Measurements from ENCODE around the gene RUFY3. TPM values are rescaled to one million over a fixed set of nuclear protein-coding genes. Genes with fewer than 3 reads are reported as not detected.

RUFY3 gene
- total and polyA plus RNA-seq, 4 donors, result 9.2 to 35.2 (median 15.0) TPM

DNA sequence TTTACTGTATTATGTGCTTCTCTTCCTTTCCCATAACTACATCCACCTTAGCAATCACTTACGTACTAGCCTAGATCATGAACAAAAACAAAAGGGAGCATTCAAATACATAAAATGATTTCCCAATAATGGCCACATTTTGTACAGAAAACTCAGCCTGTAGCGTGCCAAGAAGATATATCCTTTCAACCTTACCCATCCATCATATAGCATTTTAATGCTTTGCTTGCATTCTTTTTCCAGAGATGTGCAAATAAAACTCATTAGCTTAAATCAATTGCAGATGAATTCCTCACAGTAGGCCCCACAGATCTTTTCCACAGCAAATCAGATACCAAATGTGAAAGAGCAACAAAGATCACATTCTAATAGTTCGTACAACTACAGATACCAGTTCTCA, 97.2 kb downstream of the RUFY3 start:
- TF ChIP-seq, protein P1, sequence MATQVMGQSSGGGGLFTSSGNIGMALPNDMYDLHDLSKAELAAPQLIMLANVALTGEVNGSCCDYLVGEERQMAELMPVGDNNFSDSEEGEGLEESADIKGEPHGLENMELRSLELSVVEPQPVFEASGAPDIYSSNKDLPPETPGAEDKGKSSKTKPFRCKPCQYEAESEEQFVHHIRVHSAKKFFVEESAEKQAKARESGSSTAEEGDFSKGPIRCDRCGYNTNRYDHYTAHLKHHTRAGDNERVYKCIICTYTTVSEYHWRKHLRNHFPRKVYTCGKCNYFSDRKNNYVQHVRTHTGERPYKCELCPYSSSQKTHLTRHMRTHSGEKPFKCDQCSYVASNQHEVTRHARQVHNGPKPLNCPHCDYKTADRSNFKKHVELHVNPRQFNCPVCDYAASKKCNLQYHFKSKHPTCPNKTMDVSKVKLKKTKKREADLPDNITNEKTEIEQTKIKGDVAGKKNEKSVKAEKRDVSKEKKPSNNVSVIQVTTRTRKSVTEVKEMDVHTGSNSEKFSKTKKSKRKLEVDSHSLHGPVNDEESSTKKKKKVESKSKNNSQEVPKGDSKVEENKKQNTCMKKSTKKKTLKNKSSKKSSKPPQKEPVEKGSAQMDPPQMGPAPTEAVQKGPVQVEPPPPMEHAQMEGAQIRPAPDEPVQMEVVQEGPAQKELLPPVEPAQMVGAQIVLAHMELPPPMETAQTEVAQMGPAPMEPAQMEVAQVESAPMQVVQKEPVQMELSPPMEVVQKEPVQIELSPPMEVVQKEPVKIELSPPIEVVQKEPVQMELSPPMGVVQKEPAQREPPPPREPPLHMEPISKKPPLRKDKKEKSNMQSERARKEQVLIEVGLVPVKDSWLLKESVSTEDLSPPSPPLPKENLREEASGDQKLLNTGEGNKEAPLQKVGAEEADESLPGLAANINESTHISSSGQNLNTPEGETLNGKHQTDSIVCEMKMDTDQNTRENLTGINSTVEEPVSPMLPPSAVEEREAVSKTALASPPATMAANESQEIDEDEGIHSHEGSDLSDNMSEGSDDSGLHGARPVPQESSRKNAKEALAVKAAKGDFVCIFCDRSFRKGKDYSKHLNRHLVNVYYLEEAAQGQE (IDR thresholded peaks at IDR 0.05), result no peak
- no peak for TF ChIP-seq HNF4G (IDR thresholded peaks at IDR 0.05)
- TF ChIP-seq NR2F2 (IDR thresholded peaks at IDR 0.05), result no peak
- TF ChIP-seq, protein P2, sequence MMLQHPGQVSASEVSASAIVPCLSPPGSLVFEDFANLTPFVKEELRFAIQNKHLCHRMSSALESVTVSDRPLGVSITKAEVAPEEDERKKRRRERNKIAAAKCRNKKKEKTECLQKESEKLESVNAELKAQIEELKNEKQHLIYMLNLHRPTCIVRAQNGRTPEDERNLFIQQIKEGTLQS (IDR thresholded peaks at IDR 0.05), result no peak
- no peak for TF ChIP-seq SP1 (IDR thresholded peaks at IDR 0.05)
- TF ChIP-seq, protein P3, sequence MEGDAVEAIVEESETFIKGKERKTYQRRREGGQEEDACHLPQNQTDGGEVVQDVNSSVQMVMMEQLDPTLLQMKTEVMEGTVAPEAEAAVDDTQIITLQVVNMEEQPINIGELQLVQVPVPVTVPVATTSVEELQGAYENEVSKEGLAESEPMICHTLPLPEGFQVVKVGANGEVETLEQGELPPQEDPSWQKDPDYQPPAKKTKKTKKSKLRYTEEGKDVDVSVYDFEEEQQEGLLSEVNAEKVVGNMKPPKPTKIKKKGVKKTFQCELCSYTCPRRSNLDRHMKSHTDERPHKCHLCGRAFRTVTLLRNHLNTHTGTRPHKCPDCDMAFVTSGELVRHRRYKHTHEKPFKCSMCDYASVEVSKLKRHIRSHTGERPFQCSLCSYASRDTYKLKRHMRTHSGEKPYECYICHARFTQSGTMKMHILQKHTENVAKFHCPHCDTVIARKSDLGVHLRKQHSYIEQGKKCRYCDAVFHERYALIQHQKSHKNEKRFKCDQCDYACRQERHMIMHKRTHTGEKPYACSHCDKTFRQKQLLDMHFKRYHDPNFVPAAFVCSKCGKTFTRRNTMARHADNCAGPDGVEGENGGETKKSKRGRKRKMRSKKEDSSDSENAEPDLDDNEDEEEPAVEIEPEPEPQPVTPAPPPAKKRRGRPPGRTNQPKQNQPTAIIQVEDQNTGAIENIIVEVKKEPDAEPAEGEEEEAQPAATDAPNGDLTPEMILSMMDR (IDR thresholded peaks at IDR 0.05; ENCODE audit: low read depth, low read length, missing input control), result no peak
- TF ChIP-seq YY1 (IDR thresholded peaks at IDR 0.05), result no peak

DNA sequence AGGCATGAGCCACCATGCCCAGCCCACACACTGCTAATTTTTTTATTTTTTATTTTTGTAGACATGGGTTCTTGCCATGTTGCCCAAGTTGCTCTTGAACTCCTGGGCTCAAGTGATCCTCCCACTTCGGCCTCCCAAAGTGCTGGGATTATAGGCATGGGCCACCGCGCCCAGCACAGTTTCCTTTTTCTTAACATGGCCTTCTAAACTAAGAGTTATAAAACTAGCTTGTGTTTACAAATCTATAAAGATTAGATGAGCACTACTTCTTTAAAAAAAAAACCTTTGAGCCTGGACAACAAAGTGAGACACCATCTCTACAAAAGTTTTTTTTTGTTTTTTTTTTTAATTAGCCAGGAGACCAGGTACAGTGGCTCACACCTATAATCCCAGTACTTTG, 107.3 kb downstream of the RUFY3 start:
- 92% methylated on average over 3 of the region's 3 CpGs for WGBS
- Histone ChIP-seq H3K4me1 (ENCODE audit: control insufficient read depth in 4 of 4, insufficient read depth in 4 of 4, low read length in 3 of 4) (no peaks in the 10 kb centered on the region), H3K9ac (ENCODE audit: low read depth in 1 of 2, low read length in 2 of 2) (no peak overlapping the region), H3K27me3 (ENCODE audit: control insufficient read depth in 4 of 4, insufficient read depth in 4 of 4, low read length in 3 of 4) (no peaks in the 10 kb centered on the region), H3K36me3 (ENCODE audit: control insufficient read depth in 4 of 4, insufficient read depth in 3 of 4, low read depth in 1 of 4, low read length in 3 of 4) (peaks cover 22 to 59% (median 46%) of the 10 kb centered on the region in 4 donors), H3K27ac (ENCODE audit: low read depth in 1 of 2, low read length in 2 of 2) (no peak overlapping the region), H3K9me3 (ENCODE audit: control insufficient read depth in 4 of 4, low read length in 3 of 4) (no peaks in the 10 kb centered on the region), H3K4me3 (ENCODE audit: low read depth in 1 of 3, low read length in 3 of 3) (no peak overlapping the region)
- no peak for TF ChIP-seq EGR1 (IDR thresholded peaks at IDR 0.05; ENCODE audit: low read depth in 2 of 2)
- no peak for TF ChIP-seq HNF4G (IDR thresholded peaks at IDR 0.05)
- no peak for TF ChIP-seq SP1 (IDR thresholded peaks at IDR 0.05)
- TF ChIP-seq, protein P4, sequence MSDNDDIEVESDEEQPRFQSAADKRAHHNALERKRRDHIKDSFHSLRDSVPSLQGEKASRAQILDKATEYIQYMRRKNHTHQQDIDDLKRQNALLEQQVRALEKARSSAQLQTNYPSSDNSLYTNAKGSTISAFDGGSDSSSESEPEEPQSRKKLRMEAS (IDR thresholded peaks at IDR 0.05), result no peak
- TF ChIP-seq, protein P3 (IDR thresholded peaks at IDR 0.05; ENCODE audit: low read depth, low read length, missing input control), result no peak
- TF ChIP-seq YY1 (IDR thresholded peaks at IDR 0.05), result no peak
- no peak for TF ChIP-seq FOXA1 (IDR thresholded peaks at IDR 0.05)
- no peak for TF ChIP-seq RXRA (IDR thresholded peaks at IDR 0.05)
- no peak for TF ChIP-seq TAF1 (conservative IDR thresholded peaks at IDR 0.05)
- TF ChIP-seq GABPA (IDR thresholded peaks at IDR 0.05 in 1 of 2, conservative IDR thresholded peaks at IDR 0.05 in 1 of 2), result no peak
- TF ChIP-seq JUND (IDR thresholded peaks at IDR 0.05), result no peak
- TF ChIP-seq RAD21 (IDR thresholded peaks at IDR 0.05), result no peak
- TF ChIP-seq, protein P5, sequence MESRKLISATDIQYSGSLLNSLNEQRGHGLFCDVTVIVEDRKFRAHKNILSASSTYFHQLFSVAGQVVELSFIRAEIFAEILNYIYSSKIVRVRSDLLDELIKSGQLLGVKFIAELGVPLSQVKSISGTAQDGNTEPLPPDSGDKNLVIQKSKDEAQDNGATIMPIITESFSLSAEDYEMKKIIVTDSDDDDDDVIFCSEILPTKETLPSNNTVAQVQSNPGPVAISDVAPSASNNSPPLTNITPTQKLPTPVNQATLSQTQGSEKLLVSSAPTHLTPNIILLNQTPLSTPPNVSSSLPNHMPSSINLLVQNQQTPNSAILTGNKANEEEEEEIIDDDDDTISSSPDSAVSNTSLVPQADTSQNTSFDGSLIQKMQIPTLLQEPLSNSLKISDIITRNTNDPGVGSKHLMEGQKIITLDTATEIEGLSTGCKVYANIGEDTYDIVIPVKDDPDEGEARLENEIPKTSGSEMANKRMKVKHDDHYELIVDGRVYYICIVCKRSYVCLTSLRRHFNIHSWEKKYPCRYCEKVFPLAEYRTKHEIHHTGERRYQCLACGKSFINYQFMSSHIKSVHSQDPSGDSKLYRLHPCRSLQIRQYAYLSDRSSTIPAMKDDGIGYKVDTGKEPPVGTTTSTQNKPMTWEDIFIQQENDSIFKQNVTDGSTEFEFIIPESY (IDR thresholded peaks at IDR 0.05), result no peak
- TF ChIP-seq, protein P2 (IDR thresholded peaks at IDR 0.05), result no peak
- no peak for TF ChIP-seq NR2F2 (IDR thresholded peaks at IDR 0.05)
- TF ChIP-seq FOXA2 (IDR thresholded peaks at IDR 0.05), result no peak
- no peak for DNase-seq (ENCODE audit: low spot score)

More for the DNA sequence above, 97.2 kb downstream of the RUFY3 start:
- no peak for DNase-seq (ENCODE audit: low spot score)
- Histone ChIP-seq H3K4me3 (ENCODE audit: low read depth in 1 of 3, low read length in 3 of 3) (no peak overlapping the region), H3K36me3 (ENCODE audit: control insufficient read depth in 4 of 4, insufficient read depth in 3 of 4, low read depth in 1 of 4, low read length in 3 of 4) (peaks cover 7 to 23% (median 21%) of the 10 kb centered on the region in 4 donors), H3K9ac (ENCODE audit: low read depth in 1 of 2, low read length in 2 of 2) (no peak overlapping the region), H3K9me3 (ENCODE audit: control insufficient read depth in 4 of 4, low read length in 3 of 4) (no peaks in the 10 kb centered on the region), H3K27me3 (ENCODE audit: control insufficient read depth in 4 of 4, insufficient read depth in 4 of 4, low read length in 3 of 4) (no peaks in the 10 kb centered on the region), H3K4me1 (ENCODE audit: control insufficient read depth in 4 of 4, insufficient read depth in 4 of 4, low read length in 3 of 4) (no peaks in the 10 kb centered on the region), H3K27ac (ENCODE audit: low read depth in 1 of 2, low read length in 2 of 2) (no peak overlapping the region)
- 95% methylated on average over 3 of the region's 3 CpGs for WGBS
